Fibroblast of skin of right quadriceps (primary cell): ENCODE data around the gene EFNA3.
A peak's percentile ranks its signal among the peaks of the same experiment; 100 is the strongest.

Experiments
- DNase-seq: peaks from one replicate; pipeline ENCODE4 v3.0.0-alpha.2; 2013

EFNA3 gene

DNA sequence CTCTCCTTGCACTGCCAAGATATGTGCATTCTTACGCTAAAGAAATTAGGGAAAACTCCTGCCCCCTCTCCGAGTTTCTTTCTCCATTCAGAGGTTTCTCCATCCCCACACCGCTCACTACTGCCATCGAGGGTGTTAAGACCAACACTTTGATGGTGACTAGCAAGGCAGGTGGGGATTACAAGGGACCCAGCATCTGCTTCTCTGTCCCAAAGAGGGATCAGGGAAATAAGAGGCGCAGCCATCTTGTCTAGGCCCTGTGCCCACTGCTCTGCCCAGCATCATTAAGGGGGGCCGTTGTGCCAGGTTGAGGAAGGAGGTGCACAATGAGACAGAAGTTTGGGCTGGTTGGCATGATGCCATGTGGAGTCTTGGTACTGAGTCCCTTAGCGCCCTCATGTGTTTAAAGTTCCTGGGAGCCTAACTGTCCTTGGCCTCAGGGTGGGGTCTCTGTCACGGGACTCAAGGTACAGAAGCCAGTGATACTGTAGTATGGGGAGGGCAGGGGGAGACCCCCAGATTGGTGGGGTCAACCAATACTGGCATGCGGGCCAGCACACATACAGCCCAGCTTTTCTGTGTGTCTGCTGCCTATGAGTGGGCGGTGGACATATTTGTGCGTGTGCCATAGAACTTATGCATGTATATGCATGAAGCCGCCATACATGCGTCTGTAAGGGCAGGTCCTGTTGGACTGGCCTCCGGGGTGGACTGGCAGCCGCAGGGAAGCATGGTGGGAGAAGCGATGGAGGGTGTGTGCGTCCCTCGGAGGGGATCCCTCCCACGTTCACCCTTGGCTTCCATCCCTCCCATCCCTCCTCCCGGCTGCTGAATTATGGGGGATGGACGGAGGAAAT, 5.5 kb downstream of the EFNA3 start:
- DNase-seq, result peak; percentile 34

DNA sequence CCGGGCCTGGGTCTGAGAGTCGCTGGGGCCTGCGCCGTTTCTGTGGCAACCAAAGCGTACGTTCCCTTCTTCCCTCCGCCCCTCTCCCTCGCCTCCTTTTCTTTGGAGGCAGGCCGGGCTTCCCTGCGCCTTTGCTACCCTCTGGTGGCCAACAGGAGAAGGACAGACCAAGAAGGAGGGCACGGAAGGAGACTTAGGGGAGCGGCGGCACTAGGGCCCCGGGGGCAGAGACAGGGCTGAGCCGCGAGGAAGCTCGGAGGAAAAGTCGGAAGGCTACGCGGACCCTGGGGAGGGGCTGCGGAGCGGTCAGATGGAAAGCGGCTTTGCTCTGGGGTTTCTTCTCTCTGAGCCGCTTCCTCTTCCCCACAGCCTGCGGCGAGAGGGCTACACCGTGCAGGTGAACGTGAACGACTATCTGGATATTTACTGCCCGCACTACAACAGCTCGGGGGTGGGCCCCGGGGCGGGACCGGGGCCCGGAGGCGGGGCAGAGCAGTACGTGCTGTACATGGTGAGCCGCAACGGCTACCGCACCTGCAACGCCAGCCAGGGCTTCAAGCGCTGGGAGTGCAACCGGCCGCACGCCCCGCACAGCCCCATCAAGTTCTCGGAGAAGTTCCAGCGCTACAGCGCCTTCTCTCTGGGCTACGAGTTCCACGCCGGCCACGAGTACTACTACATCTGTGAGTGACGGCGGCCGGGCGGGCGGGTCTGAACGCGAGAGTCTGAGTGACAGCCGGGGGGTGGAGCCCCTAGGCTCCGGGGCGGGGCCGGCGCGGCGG, 6.3 kb downstream of the EFNA3 start:
- peak; percentile 93 for DNase-seq

DNA sequence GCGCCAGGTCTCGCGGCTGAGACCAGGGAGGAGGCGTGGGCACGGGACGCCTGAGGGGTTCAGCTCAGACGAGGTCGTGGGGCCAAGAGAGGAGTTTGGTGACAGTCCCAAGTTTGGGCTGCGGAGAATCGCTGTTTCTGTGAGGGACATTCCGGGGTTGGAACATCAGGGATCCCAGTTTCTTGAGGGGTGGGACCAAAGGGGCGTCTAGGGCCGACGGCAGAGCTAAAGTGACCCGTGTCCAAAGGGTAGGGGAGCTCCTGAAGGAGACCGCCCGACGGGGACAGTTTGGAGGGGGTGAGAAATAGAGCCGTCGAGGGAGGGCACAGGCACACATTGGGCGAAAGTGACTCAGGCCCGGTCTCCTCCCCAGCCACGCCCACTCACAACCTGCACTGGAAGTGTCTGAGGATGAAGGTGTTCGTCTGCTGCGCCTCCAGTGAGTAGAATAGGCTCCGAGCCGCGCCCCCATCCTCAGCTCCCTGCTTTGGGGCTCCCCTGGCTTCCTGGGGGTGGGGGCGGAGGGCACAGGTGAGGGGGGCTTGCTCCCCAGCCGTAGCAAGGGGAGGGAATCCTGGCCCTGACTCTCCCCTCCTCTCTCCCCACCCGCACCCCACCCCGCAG, 7.0 kb downstream of the EFNA3 start:
- DNase-seq, result peak; percentile 26

DNA sequence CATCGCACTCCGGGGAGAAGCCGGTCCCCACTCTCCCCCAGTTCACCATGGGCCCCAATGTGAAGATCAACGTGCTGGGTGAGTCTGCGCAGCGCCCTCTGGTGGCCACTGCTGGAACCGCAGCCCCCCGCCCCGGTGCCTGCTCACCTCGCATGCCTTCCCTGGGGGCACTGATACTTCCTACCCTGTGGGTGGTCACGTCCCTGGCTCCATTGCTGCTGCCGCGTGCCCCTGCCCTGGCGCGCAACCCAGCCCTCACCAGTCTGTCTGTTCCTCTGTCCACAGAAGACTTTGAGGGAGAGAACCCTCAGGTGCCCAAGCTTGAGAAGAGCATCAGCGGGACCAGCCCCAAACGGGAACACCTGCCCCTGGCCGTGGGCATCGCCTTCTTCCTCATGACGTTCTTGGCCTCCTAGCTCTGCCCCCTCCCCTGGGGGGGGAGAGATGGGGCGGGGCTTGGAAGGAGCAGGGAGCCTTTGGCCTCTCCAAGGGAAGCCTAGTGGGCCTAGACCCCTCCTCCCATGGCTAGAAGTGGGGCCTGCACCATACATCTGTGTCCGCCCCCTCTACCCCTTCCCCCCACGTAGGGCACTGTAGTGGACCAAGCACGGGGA, 7.6 kb downstream of the EFNA3 start:
- DNase-seq, result peak; percentile 42

DNA sequence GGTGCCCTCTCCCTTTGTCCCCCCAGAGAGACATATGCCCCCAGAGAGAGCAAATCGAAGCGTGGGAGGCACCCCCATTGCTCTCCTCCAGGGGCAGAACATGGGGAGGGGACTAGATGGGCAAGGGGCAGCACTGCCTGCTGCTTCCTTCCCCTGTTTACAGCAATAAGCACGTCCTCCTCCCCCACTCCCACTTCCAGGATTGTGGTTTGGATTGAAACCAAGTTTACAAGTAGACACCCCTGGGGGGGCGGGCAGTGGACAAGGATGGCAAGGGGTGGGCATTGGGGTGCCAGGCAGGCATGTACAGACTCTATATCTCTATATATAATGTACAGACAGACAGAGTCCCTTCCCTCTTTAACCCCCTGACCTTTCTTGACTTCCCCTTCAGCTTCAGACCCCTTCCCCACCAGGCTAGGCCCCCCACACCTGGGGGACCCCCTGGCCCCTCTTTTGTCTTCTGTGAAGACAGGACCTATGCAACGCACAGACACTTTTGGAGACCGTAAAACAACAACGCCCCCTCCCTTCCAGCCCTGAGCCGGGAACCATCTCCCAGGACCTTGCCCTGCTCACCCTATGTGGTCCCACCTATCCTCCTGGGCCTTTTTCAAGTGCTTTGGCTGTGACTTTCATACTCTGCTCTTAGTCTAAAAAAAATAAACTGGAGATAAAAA, 8.4 kb downstream of the EFNA3 start:
- DNase-seq, result no peak

DNA sequence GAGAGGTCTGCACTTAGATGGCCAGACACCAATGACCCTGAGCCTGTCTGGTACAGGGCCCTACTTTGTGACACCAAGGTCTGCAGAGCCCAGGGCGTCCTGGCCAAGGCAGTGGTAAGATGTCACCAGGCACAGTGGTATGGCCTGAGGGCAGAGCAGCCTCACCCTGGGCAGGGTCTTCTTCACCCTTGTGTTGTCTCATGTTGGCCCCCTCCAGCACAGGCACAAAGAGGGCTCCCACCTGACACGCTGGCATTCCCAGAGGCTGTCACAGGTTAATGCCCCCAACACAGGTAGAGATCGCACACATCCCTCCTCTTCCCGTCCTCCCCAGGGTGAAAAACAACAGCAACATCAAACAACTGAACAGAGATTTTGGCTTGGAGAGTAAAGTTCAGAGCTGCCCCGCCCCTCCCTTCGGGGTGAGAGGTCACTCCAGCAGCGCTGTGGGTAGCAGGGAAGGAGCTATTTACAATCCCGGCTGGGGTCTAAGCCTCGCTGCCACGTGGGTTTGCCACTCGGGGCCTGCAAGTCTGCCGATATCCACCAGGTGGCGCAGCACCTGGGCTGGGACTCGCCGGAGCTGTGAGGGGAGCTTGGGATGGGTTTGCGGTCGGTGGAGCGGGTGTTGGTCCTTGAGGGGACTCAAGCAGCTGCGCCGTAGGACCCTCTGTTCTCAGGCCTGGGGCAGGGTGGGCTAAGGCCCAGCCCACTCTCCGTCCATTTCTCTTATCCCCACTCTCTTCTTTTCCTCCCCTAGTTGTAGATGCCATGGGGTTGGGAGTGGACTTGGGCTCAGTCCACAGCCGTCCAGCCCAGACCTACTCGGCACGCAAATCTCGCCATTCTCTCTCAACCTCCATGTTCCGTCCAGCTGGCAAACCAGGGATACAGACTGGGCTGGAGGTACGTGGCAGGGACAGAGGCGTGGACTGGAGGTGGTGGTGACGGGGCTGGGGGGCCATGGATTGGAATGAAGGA, 12.7 kb downstream of the EFNA3 start:
- peak; percentile 60 for DNase-seq

DNA sequence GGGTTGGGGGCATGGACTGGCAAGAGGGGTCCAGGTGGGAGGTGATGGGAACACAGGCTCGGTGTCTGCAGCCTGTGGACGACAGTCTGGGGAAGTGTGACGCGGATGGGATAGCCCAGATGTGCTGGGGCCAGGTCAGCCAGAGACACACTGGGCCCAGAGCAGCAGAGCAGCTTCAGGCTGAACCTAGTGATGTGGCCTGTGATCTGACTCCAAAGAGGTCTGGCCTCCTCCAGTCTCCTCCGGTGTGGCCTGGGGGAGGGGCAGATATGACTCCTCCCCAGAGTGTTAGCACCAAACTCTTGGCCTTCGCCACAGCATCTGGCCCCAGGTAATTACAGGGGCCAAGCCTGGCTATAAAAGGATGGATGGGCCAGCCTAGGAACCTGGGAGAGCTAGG, 13.5 kb downstream of the EFNA3 start:
- DNase-seq, result no peak

DNA sequence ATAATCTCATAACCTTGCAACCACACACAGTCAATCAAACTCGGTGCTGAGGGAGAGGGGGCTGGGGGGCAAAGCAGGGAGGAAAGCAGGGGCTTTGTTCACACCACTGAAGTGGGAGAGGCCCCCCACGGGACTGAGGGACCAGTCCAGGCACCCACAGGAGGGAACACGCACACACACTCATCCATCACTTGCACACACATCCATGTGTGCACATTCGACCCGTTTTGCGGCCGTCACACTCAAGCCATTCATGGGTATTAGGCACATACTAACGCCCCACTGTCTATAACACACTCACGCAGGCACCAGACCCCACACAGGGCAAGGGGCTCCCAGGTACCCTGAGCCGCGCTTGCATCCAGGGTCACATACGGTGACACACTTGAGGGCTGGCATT, 14.0 kb downstream of the EFNA3 start:
- no peak for DNase-seq

DNA sequence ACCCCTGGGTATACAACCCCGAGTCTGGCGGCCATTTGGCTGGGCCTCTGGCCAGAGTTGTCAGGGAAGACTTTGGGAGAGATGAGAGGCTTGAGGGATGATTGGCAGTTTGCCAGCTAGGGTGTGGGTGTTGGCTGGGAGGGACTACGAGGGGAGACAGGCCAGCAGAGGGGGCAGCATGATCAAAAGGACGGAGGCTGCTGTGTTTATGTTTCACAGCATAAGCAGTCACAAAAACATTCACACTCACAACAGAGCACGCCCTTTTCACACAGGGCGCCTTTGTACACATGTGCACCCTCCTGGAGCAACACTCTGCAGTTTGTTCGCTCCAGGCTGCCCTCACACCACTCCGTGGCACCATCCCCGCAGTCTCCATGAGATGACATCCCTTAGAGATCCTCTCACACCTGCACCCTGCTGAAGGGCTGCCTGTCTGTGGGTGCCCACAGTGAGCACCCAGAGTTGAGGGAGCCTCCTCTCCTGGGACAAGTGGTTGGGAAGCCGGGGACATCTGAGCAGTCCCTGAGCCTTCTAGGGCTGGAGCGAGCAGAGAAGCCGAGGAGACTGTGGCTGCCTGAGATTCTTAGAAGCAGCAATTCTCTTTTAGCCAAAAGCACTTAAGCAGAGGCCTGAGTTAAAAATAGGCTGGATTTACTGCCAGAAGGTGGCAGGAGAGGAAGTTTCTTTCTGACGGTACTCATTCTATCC, 15.4 kb downstream of the EFNA3 start:
- peak; percentile 35 for DNase-seq

DNA sequence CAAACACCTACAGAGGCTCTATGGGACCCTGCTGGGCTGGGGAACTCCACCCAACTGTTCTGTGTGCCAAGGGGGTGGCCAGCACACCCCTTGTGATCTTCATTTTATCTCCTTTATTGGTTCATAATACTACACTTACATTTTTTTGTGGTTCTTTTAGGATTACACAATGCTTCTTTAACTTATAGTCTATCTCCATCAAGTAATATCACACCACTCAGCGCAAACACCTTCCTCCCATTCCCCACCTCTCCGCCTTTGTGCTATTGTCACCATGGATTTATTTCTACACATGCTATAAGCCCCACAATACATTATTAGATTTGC, 15.9 kb downstream of the EFNA3 start:
- no peak for DNase-seq

DNA sequence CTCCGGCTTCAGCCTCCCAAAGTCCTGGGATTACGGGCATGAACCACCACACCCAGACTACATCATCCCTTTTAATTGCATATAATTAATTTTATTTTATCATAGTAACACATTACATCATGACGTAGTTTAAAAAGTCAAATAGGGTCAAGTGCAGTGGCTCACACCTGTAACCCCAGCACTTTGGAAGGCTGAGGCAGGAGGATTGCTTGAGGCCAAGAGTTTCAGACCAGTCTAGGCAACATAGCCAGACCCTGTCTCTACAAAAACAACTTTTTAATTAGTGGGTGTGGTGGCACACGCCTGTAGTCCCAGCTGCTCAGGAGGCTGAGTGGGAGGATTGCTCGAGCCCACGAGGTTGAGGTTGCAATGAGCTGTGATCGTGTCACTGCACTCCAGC, 20.7 kb downstream of the EFNA3 start:
- no peak for DNase-seq

DNA sequence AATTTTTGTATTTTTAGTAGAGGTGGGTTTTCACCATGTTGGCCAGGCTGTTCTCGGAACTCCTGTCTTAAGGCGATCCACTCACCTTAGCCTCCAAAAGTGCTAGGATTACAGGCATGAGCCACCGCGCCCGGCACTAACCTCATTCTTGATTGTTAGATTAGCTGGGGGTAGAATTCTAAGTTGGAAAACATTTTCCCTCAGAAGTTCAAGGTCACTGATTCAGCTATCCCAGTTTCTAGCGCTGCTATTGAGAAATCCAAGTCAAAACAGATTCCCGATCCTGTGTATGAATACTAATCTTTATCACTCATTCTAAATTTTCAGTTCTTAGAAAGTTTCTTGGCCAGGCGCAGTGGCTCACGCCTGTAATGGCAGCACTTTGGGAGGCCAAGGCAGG, 24.7 kb downstream of the EFNA3 start:
- no peak for DNase-seq

DNA sequence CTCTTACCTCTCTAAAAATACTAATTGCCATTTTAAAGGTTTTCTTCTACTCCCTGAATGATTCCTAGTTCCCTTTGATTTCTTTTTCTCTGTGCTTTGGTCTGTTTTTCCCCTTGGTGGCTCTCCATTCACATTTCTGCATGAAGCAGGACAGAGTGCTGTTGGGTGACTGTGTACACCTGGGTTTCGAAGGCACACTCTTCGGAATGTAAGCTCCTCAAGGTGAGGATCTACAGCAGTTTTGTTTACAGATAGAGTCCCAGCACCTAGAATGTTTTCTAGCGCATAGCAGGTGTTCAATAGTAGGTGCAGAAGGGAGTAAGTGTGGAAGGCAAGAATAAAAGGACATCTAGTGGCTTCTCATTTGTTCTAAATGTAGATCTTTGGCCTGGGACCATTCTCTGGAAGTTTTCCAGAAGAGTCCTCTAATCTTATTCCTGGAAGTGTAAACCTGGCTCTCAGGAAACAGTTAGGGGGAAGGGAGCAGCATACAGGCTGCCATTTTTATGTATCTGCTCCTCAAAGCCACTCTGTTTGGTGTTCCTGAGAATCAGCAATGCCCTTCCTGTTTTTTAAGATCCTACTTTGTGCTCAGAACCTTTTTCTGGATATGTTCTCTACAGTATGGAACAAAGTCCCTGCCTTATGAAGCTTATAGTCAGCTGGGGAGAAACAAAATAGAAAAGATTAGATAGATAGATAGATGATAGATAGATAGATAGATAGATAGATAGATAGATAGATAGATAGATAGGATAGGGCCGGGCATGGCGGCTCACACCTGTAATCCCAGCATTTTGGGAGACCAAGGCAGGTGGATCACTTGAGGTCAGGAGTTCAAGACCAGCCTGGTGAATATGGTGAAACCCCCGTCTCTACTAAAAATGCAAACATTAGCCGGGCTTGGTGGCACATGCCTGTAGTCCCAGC, 26.2 kb downstream of the EFNA3 start:
- no peak for DNase-seq

DNA sequence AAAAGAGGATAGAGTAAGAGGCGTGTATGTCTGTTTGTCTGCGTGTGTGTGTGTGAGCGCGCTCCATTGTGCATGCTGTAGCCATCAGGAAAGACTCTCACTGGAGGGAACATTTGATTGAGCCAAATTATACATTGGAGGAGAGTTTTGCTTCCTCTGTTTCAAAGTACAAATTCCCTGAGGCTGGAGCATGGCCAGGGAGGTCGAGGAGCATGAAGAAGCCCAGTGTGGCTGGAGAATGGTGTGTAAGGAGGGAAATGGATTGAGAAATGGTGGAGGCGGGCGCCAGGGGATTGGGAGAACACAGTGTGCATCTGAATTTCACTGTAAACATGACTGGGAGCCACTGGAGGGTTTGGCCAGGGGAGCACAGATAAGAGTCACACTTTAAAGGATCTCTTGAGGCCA, 27.0 kb downstream of the EFNA3 start:
- DNase-seq, result no peak

DNA sequence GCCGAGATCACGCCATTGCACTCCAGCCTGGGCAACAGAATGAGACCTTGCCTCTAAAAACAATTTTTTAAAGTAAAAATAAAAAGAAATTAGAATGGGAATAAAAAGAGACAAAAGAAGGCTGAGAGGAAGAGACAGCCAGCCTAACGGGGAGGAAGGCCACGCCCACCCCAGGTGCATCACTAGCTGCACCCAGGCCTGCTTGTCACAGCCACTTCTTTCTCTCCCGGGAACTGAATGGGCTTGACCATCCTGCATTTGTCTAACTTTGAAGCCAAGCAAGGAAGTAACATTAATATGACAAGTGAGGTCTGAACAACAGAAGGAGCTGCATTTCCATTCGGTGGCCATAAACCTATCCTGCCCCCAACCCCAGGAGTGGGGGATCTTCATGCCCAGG, 28.2 kb downstream of the EFNA3 start:
- no peak for DNase-seq

DNA sequence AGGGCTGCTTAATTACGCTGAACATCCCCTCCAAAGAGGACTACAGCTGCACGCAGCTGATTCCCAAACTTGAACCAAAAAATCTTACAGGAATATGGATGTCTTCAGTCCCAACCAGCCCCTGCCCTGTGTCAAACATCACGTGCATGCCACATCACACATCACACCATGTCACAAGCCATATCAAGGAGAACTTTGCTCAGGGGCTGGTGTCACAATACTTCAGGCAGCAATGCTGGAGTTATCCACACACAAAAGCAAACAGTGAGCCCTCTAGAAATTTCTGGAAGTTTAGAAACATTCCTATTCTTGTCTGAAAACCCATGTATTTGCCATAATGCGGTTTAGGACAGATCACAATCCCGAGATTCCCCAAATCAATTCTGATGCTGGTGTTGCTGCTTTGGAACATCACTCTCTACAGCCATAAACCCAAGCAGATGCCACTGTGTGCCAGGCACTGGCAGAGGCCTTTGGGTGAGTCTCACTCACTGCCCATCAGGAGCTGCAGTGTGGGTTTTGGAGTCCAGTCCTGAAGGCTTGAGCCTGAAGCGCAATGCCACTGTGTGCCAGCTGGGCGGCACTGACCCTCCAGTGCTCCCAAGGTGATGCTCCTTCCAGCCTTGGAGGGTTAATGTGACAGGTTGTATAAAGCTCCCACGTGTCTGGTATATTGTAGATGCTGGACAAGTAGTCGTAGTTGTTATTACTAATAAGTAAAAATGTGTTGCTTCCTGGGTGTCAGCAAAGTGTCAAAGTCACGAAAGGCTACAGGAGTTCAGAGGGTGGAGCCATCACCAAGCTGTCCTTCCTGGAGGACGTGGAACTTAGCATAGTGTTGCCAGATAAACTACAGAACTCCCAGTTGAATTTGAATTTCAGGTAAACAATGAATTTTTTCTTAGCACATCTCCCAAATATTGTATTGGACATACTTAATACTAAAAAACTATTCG, 28.9 kb downstream of the EFNA3 start:
- DNase-seq, result no peak

DNA sequence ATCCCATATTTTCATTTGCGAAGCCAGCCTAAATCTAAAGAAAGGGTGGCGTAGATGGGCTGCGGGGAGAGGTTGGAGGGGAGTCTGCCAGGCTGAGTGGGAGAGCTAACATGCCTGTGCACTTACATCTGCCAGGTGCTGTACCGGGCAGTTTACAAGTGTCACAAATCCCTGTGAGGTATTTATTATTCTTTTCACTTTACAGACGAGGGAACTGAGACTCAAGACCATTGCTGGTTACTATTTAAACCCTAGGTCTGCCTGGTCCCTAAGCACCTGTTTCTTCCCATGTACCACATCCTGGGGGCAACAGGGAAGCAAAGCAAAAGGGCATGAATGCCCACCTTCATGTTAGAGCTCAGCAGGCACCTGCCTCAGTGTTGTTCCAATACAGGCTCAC, 29.7 kb downstream of the EFNA3 start:
- DNase-seq, result no peak

DNA sequence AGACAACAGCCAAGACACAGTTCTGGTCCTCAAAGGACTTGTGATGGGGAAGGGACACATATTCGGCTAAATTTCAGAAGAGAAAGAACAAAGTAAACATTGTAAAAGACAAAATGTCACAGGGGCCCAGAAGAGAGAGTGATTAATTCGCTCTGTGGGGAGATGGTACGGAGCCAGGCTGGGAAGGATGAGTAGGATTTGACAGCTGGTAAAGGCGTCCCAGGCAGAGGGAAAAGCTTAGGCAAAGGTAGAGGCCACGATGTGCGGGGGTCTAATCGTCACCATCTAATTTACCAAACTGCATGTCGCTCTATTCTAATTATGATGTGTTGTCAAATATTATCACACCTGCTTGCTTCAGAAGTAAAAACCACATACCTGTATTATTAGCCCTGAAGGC, 31.7 kb downstream of the EFNA3 start:
- no peak for DNase-seq

DNA sequence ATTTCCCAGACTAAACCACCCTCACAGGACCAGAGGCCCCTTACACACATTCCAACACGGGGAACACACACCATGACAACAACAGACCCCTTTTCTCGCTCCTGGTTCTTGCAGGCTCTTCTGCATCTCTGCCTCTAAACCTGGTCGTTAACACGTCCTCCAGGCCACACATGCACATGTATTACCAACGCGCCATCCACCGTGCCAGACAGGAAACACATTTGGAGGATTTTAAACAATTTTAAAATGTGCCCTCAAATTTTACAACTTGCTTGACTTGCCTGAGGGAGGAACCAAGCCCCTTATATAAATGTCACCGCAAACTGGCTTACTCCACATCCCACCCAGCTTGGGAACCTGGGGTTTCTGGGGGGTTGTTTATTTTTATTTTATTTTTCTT, 32.2 kb downstream of the EFNA3 start:
- DNase-seq, result no peak
